SK-N-SH (cell line): Measurements from ENCODE around the gene COQ10B. TPM values are rescaled to one million over a fixed set of nuclear protein-coding genes. Genes with fewer than 3 reads are reported as not detected.
A peak's percentile ranks its signal among the peaks of the same experiment; 100 is the strongest.

ENCODE experiments used
- CTCF ChIA-PET: fragments of 300-600, 350-600 bp; formaldehyde crosslinking; extraction: SDS; loops from one replicate; lab custom pipeline; 2021; lab: Yijun Ruan, JAX
- POLR2A ChIA-PET: fragments of 350-600 bp; sonication (Branson Sonifier 250); formaldehyde crosslinking; extraction: SDS; loops from one replicate; lab custom pipeline; 2020; ENCODE audit warnings: antibody characterized with exemption, inconsistent platforms; lab: Yijun Ruan, JAX
- DNase-seq: peaks from one replicate; pipeline ENCODE4 v3.0.0; 2012
- H2AFZ ChIP-seq: fragments of 200-600 bp; sonication (generic); 2 replicates; pipeline ENCODE4 v1.8.1; 2016; ENCODE audit warnings: antibody characterized with exemption, mild to moderate bottlenecking, low read depth
- H3F3A ChIP-seq: fragments of 200-600 bp; sonication (generic); replicated peaks from 2 replicates; pipeline ENCODE3; 2016; ENCODE audit warnings: antibody characterized with exemption, mild to moderate bottlenecking; ENCODE audit not compliant: insufficient read depth
- H3K27ac ChIP-seq, 2 experiments: fragments of 200-500 bp in 1 of 2; fragments of 200-600 bp in 1 of 2; sonication (Bioruptor generic) in 1 of 2; sonication (generic), shearing (Covaris generic) in 1 of 2; 2 replicates each; pipeline versions ENCODE4 v1.5.1 to v1.6.1; 2014 to 2016; ENCODE audit warnings: low read depth in 2 of 2, inconsistent platforms in 1 of 2, low read length in 1 of 2, mild to moderate bottlenecking in 1 of 2, mixed read lengths in 1 of 2
- H3K27me3 ChIP-seq: fragments of 200-600 bp; sonication (generic), shearing (Covaris generic); 2 replicates; pipeline ENCODE4 v1.6.1; 2016; ENCODE audit warnings: mixed run types; ENCODE audit not compliant: insufficient read depth
- H3K36me3 ChIP-seq, 2 experiments: fragments of 200-500 bp in 1 of 2; fragments of 200-600 bp in 1 of 2; sonication (Bioruptor generic) in 1 of 2; sonication (generic) in 1 of 2; replicated peaks in 1 of 2; 2 replicates each; pipeline versions ENCODE3 to v1.5.1; 2014 to 2016; ENCODE audit warnings: low read length in 1 of 2, mild to moderate bottlenecking in 1 of 2; ENCODE audit not compliant: insufficient read depth in 2 of 2, control insufficient read depth in 1 of 2
- H3K4me1 ChIP-seq, 2 experiments: fragments of 200-500 bp in 1 of 2; fragments of 200-600 bp in 1 of 2; sonication (Bioruptor generic) in 1 of 2; sonication (generic), shearing (Covaris generic) in 1 of 2; 2 replicates each; pipeline versions ENCODE4 v1.5.1 to v1.6.1; 2014 to 2016; ENCODE audit warnings: low read depth in 1 of 2, low read length in 1 of 2, mixed run types in 1 of 2; ENCODE audit not compliant: insufficient read depth in 2 of 2, control insufficient read depth in 1 of 2
- H3K4me2 ChIP-seq: fragments of 200-600 bp; sonication (generic), shearing (Covaris generic); 2 replicates; pipeline ENCODE4 v1.6.1; 2017; ENCODE audit warnings: mixed run types
- H3K4me3 ChIP-seq, 2 experiments: fragments of 200-500 bp in 1 of 2; fragments of 200-600 bp in 1 of 2; sonication (Bioruptor generic) in 1 of 2; sonication (generic), shearing (Covaris generic) in 1 of 2; 2 replicates each; pipeline versions ENCODE4 v1.5.1 to v1.8.1; 2014 to 2016; ENCODE audit warnings: low read depth in 2 of 2, inconsistent platforms in 1 of 2, low read length in 1 of 2, mild to moderate bottlenecking in 1 of 2, mixed read lengths in 1 of 2, moderate library complexity in 1 of 2
- H3K79me2 ChIP-seq: fragments of 200-600 bp; sonication (generic); 2 replicates; pipeline ENCODE4 v1.8.1; 2017; ENCODE audit warnings: mild to moderate bottlenecking; ENCODE audit not compliant: insufficient read depth
- H3K9ac ChIP-seq: fragments of 200-600 bp; sonication (generic); 2 replicates; pipeline ENCODE4 v1.6.1; 2017; ENCODE audit warnings: mixed run types
- H3K9me2 ChIP-seq: fragments of 200-600 bp; sonication (generic); 2 replicates; pipeline ENCODE4 v1.6.1; 2017; ENCODE audit warnings: mixed run types
- H3K9me3 ChIP-seq: fragments of 200-600 bp; sonication (generic); 2 replicates; pipeline ENCODE4 v1.6.1; 2017; ENCODE audit warnings: mixed run types, mild to moderate bottlenecking, moderate library complexity
- H4K20me1 ChIP-seq: fragments of 200-600 bp; sonication (generic); 2 replicates; pipeline ENCODE4 v1.6.1; 2017; ENCODE audit warnings: mild to moderate bottlenecking, mixed run types; ENCODE audit not compliant: insufficient read depth
- CHD2 ChIP-seq: fragments of 150-350 bp; IDR thresholded peaks from 2 replicates; pipeline ENCODE4 v1.6.1; 2018; ENCODE audit warnings: low read length; ENCODE audit not compliant: partially characterized antibody
- ELF1 ChIP-seq: IDR thresholded peaks from 2 replicates; pipeline ENCODE4 v1.4.0; 2012
- EZH2phosphoT487 ChIP-seq: fragments of 200-600 bp; sonication (generic); IDR thresholded peaks from 2 replicates; pipeline ENCODE4 v1.6.1; 2017; ENCODE audit warnings: low read depth, mixed run types, mild to moderate bottlenecking, antibody characterized with exemption, moderate library complexity, borderline replicate concordance
- FOSL2 ChIP-seq: IDR thresholded peaks from 2 replicates; pipeline ENCODE4 v1.4.0; 2012; ENCODE audit warnings: low read depth, mild to moderate bottlenecking, moderate library complexity, borderline replicate concordance
- FOXJ3 ChIP-seq: sonication (generic); formaldehyde crosslinking; IDR thresholded peaks from 2 replicates; pipeline ENCODE4 v1.5.1; 2020; ENCODE audit warnings: mild to moderate bottlenecking, missing genetic modification reagents
- FOXM1 ChIP-seq: IDR thresholded peaks from 2 replicates; pipeline ENCODE4 v1.4.0; 2012; ENCODE audit warnings: low read depth, mild to moderate bottlenecking
- MAX ChIP-seq: IDR thresholded peaks from 2 replicates; pipeline ENCODE4 v1.4.0; 2012; ENCODE audit warnings: low read depth
- MXI1 ChIP-seq: IDR thresholded peaks from 2 replicates; pipeline ENCODE4 v1.6.1; 2012; ENCODE audit warnings: mild to moderate bottlenecking, low read depth, low read length, improper control_type of control experiment
- NRF1 ChIP-seq: IDR thresholded peaks from 2 replicates; pipeline ENCODE4 v1.6.1; 2012; ENCODE audit warnings: low read depth, mild to moderate bottlenecking, low read length
- POLR2AphosphoS5 ChIP-seq: IDR thresholded peaks from 2 replicates; pipeline ENCODE4 v1.6.1; 2012; ENCODE audit warnings: low read depth, low read length
- RAD21 ChIP-seq: IDR thresholded peaks from 2 replicates; pipeline ENCODE4 v1.6.1; 2012; ENCODE audit warnings: mild to moderate bottlenecking, low read length
- RCOR1 ChIP-seq: fragments of 150-350 bp; IDR thresholded peaks from 2 replicates; pipeline ENCODE4 v1.6.1; 2017; ENCODE audit warnings: antibody characterized with exemption, low read length
- RXRA ChIP-seq: IDR thresholded peaks from 2 replicates; pipeline ENCODE4 v1.4.0; 2012; ENCODE audit warnings: low read depth, mild to moderate bottlenecking, borderline replicate concordance
- SIN3A ChIP-seq: IDR thresholded peaks from 2 replicates; pipeline ENCODE4 v1.6.1; 2012; ENCODE audit warnings: low read depth, mild to moderate bottlenecking, low read length, moderate library complexity, borderline replicate concordance
- SMC3 ChIP-seq: IDR thresholded peaks from 2 replicates; pipeline ENCODE4 v1.6.1; 2012; ENCODE audit warnings: low read depth, low read length, improper control_type of control experiment
- TAF1 ChIP-seq: IDR thresholded peaks from 2 replicates; pipeline ENCODE4 v1.6.1; 2012; ENCODE audit warnings: low read depth, mild to moderate bottlenecking, low read length, moderate library complexity, borderline replicate concordance
- TEAD4 ChIP-seq: IDR thresholded peaks from 2 replicates; pipeline ENCODE4 v1.4.0; 2012; ENCODE audit warnings: mild to moderate bottlenecking, borderline replicate concordance; ENCODE audit not compliant: insufficient read depth
- USF1 ChIP-seq: IDR thresholded peaks from 2 replicates; pipeline ENCODE4 v1.4.0; 2012; ENCODE audit warnings: low read depth, borderline replicate concordance
- WGBS: methylation state at CpG from one replicate; pipeline ENCODE4 v1.1.6; 2017; ENCODE audit warnings: low lambda C conversion rate; 5-methylcytosine and 5-hydroxymethylcytosine counted together
- polyA plus RNA-seq, 3 experiments: library from polyadenylated mRNA; depleted of rRNA; stranded (reverse); fragments of >200 nt; gene quantifications; 2 replicates each; pipeline ENCODE4 v1.2.3, GENCODE V29; 2012
- TF ChIP-seq, protein P1 (sequence below): IDR thresholded peaks from 2 replicates; pipeline ENCODE4; 2012
- TF ChIP-seq, protein P2 (sequence below): fragments of 150-350 bp; IDR thresholded peaks from 2 replicates; pipeline ENCODE4 v1.6.1; 2016; ENCODE audit warnings: mild to moderate bottlenecking, low read depth, low read length

The COQ10B gene
- polyA plus RNA-seq, 1 of the 3 experiments (the other 2 are of a cell fraction): 3.6 TPM

- TF ChIP-seq, protein P1, sequence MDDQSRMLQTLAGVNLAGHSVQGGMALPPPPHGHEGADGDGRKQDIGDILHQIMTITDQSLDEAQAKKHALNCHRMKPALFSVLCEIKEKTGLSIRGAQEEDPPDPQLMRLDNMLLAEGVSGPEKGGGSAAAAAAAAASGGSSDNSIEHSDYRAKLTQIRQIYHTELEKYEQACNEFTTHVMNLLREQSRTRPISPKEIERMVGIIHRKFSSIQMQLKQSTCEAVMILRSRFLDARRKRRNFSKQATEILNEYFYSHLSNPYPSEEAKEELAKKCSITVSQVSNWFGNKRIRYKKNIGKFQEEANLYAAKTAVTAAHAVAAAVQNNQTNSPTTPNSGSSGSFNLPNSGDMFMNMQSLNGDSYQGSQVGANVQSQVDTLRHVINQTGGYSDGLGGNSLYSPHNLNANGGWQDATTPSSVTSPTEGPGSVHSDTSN: no peak
- TF ChIP-seq CHD2 (no peak), FOXM1 (no peak), NRF1 (no peak), POLR2AphosphoS5 (no peak), RCOR1 (no peak), RAD21 (no peak), TEAD4 (no peak)
- TF ChIP-seq, all 33 proteins: peak for 0
Observed at GRCh38 chr2:197486175-197486574, 32.8 kb downstream of the COQ10B start (continued).

- H3K9me3 ChIP-seq: no peaks in the 10 kb centered on the region; the same call in 1 of the 2 replicates
- no peak for TF ChIP-seq TAF1
- no peak for TF ChIP-seq MXI1
- no peak for TF ChIP-seq SMC3
- TF ChIP-seq USF1: no peak
- TF ChIP-seq FOXJ3 (CRISPR knock-in tag): no peak
- TF ChIP-seq TEAD4: no peak
- TF ChIP-seq FOXM1: no peak
- no peak overlapping the region for H3K9ac ChIP-seq
- no peak overlapping the region for H3K4me3 ChIP-seq
- H3F3A ChIP-seq: peaks cover 47% of the 10 kb centered on the region
- H2AFZ ChIP-seq: no peak overlapping the region
- H3K36me3 ChIP-seq: peaks cover 58 to 88% of the 10 kb centered on the region in 2 experiments
- H3K9me2 ChIP-seq: no peaks in the 10 kb centered on the region
- CTCF ChIA-PET: no interaction called here
- DNase-seq: no peak
- no peaks in the 10 kb centered on the region for H3K4me1 ChIP-seq
- POLR2A ChIA-PET: no interaction called here
- no peak overlapping the region for H3K4me2 ChIP-seq
- no peaks in the 10 kb centered on the region for H4K20me1 ChIP-seq
- no peaks in the 10 kb centered on the region for H3K27me3 ChIP-seq
- peaks cover 16% of the 10 kb centered on the region; the same call in 1 of the 2 replicates for H3K79me2 ChIP-seq
- H3K27ac ChIP-seq: no peak overlapping the region
- WGBS: 95% methylated on average over 4 of the region's 4 CpGs
Observed at GRCh38 chr2:197487385-197487784, 34.0 kb downstream of the COQ10B start.

DNA sequence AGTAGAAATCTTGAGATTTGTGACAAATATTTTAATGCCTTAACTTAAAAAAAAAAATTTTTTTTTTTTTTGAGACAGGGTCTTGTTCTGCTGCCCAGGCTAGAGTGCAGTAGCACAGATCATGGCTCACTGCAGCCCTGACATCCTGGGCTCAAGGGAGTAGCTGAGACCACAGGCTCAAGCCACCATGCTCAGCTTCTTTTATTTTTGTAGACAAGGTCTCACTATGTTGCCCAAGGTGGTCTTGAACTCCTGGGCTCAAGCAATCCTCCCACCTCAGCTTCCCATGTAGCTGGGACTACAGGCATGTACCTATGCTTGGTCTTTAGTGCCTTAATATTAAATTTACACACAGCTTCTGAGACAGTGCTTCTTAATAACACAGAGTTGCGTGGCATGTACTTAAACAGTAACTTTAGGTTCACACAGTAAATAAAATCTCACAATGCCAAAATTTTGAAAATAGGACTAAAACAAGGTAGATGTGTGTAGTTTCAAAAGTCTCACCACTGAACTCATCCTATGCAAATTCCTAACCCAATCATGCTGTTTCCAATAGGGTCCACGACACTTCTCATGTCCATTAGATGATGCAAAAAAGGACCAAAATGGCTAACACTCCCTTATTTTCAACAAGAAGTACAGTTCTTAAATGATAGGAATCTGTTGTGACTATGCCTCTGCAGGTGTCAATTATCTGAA lies 42.2 kb downstream of the COQ10B start:
- Histone ChIP-seq H3K4me2 (peak overlapping the region; percentile 90; the same call in 1 of the 2 replicates), H3K9ac (no peak overlapping the region), H3K4me3 (no peak overlapping the region), H3K9me3 (no peaks in the 10 kb centered on the region), H3K36me3 (peaks cover 69 to 72% of the 10 kb centered on the region in 2 experiments), H3K9me2 (no peaks in the 10 kb centered on the region), H2AFZ (no peak overlapping the region), H4K20me1 (peaks cover 35% of the 10 kb centered on the region), H3K4me1 (peaks cover 11 to 21% of the 10 kb centered on the region in 2 experiments), H3K79me2 (peaks cover 83% of the 10 kb centered on the region), H3K27me3 (no peaks in the 10 kb centered on the region), H3K27ac (no peak overlapping the region), H3F3A (peaks cover 15% of the 10 kb centered on the region)
- ChIA-PET CTCF (no interaction called here), POLR2A (no interaction called here)
- 89% methylated on average over 2 of the region's 2 CpGs for WGBS
- DNase-seq: no peak
- TF ChIP-seq RXRA: no peak
- TF ChIP-seq ELF1: no peak
- TF ChIP-seq MAX: no peak
- TF ChIP-seq FOSL2: no peak
- TF ChIP-seq, protein P2, sequence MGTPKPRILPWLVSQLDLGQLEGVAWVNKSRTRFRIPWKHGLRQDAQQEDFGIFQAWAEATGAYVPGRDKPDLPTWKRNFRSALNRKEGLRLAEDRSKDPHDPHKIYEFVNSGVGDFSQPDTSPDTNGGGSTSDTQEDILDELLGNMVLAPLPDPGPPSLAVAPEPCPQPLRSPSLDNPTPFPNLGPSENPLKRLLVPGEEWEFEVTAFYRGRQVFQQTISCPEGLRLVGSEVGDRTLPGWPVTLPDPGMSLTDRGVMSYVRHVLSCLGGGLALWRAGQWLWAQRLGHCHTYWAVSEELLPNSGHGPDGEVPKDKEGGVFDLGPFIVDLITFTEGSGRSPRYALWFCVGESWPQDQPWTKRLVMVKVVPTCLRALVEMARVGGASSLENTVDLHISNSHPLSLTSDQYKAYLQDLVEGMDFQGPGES: no peak
- TF ChIP-seq EZH2phosphoT487: no peak
- no peak for TF ChIP-seq USF1
- no peak for TF ChIP-seq SIN3A
- TF ChIP-seq TAF1: no peak
